DMS53 (cell line): ENCODE results near the gene DDX42.
A peak's percentile ranks its signal among the peaks of the same experiment; 100 is the strongest.

Experiments
- DNase-seq: peaks from one replicate; lab custom pipeline; 2025; lab: John Stamatoyannopoulos, UW

DDX42 gene, protein sequence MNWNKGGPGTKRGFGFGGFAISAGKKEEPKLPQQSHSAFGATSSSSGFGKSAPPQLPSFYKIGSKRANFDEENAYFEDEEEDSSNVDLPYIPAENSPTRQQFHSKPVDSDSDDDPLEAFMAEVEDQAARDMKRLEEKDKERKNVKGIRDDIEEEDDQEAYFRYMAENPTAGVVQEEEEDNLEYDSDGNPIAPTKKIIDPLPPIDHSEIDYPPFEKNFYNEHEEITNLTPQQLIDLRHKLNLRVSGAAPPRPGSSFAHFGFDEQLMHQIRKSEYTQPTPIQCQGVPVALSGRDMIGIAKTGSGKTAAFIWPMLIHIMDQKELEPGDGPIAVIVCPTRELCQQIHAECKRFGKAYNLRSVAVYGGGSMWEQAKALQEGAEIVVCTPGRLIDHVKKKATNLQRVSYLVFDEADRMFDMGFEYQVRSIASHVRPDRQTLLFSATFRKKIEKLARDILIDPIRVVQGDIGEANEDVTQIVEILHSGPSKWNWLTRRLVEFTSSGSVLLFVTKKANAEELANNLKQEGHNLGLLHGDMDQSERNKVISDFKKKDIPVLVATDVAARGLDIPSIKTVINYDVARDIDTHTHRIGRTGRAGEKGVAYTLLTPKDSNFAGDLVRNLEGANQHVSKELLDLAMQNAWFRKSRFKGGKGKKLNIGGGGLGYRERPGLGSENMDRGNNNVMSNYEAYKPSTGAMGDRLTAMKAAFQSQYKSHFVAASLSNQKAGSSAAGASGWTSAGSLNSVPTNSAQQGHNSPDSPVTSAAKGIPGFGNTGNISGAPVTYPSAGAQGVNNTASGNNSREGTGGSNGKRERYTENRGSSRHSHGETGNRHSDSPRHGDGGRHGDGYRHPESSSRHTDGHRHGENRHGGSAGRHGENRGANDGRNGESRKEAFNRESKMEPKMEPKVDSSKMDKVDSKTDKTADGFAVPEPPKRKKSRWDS

DNA sequence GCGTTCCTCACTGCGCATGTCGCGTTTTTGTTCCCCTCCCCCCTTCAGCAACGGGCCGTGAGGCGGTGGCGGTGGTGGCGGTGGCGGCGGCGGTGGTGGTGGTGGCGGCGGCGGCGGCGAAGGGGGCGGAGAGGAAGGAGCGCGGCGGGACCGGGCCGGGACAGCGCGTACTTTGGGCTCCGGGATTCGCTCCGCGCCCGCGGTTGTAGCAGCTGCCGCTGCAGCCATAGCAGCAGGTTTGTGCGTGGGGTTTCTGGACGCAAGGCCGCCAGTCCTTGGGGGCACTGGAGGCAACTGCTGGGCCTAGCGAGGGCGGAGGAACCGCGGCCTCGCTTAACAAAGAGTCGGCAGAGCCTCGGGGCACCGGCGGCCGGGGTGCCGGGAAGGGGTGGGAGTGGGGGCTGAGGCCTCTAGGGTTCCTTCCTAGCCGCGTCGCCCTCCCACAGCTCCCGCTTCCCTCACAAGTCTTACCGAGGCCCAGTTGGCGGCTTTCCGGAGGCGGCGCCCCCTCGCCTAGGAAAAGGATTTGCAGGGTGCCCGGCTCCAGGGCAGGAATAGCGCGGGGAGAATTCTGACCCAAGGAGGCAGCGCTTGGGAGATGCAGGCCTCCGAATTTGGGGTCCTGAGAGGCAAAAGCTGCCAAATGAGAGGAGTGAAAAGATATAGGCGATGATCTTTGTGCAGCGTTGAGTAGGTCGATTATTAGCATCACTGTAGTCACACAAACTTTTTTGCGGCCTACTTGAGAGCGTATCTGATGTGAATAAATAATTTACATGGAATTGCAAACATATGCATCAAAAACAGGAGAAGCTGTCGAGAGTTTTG, at the start of gene DDX42:
Gene DDX42 (plus strand): TSS at position 30 of the 828 bp plus-strand sequence. CDS start 12,880 bp downstream, outside the sequence.
- peak; percentile 71 for DNase-seq

DNA sequence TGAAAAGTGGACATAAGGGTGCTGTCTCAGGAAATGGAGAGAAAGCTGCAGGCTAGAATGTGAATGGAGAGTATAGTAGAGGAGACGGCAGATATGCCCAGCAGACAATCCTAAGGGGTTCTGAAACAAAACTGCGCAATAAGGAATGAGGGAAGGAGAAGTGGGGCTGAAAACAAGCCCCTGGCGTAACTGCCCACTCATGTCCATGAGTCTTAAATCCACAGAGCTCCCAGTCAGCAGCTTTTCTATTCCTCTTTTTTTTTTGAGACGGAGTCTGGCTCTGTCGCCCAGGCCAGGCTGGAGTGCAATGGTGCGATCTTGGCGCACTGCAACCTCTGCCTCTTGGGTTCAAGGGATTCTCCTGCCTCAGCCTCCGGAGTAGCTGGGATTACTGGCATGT, 38.3 kb upstream of the DDX42 start:
- DNase-seq, result no peak

DNA sequence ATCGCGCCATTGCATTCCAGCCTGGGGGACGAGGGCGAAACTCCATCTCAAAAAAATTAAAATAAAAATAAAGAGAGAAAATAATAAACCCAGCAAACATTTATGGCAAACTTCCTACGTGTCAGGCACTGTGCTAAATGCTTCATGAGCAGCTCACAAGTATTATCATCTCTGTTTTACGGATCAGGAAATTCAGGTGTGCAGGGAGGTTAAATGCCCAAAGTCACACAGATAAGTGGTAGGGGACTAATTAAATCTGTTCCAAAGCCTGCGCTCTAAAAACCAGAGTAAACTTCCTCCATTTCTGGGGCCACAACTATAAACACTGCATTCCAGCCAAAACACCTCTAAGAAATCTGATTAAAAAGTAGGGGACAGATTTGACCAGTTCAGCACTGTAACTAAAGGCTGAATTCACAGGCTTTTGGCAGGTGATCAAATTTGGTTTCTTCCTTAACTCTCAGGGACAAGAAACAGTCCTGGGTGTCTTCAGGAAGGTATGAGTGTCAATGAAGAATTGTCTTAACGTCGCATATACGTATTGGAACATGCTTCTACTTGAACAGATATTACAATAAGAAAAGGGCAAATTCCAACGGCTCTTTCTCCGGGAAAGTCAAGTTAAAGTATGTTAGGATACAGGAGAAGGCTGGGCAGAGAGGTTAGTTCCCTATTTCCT, 33.4 kb upstream of the DDX42 start:
- peak; percentile 33 for DNase-seq

- no peak for DNase-seq
Observed at GRCh38 chr17:63741143-63741407, 32.9 kb upstream of the DDX42 start.

GRCh38 chr17:63741408-63742173, 32.4 kb upstream of the DDX42 start, which contains the start of gene STRADA:
Gene STRADA, minus strand, starts transcription at chr17:63741799. Its CDS starts 13,430 bp downstream, at chr17:63728369.
- peak; percentile 98 for DNase-seq

DNA sequence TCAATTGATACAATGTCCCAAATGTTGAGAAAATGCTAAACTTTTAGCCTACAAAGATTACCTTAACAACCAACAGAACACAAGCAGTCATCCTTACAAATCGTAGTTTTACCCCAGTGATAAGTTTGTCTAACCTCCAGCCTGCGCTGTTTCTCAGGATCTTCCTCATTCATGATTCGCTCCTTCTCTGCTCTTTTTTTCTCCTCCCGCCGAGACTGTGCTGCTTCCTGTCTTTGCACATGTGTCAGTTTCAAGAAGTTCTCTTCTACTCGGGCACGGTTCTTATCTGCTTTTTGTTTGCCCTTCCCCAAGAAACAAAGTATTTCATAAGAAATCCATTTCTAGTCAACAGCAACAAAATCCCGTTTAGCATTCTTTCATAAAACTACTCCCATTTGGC, 22.2 kb upstream of the DDX42 start:
- no peak for DNase-seq

DNA sequence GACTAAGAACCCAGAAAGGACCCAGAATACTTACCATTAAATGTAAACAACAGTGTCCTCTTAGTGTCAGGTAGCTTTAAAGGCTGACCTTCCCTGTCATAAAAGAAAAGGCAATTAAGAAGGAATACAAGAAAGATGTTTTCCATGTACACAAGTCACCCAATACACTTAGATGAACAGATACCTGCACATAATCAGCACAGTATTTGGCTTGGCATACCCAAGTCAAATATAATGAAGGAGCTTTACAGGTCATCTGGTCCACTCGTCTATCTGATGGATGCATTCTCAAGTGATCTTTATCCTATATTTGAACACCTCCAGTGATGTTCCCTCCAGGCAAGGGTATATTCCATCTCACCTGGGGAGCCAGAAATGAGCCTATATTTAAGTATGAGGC, 21.3 kb upstream of the DDX42 start:
- DNase-seq, result no peak

- no peak for DNase-seq
Observed at GRCh38 chr17:63753215-63753614, 20.8 kb upstream of the DDX42 start.

DNA sequence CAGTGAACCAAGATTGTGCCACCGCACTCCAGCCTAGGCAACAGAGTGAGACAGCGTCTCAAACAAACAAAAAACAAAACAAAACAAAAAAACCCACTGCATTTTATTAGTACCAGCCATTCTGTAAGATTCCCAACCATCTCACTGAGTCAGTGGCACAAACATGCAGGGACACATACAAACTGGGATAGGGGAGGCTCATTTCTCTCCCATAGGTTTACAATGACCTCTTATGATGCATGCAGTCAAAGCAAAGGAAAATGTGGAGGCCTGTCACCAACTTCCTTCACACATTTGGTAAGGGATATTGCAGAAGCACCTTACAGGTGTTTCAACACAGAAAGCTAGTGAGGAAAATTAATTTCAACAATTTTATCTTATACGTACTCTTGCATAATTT, 19.9 kb upstream of the DDX42 start:
- DNase-seq, result no peak

DNA sequence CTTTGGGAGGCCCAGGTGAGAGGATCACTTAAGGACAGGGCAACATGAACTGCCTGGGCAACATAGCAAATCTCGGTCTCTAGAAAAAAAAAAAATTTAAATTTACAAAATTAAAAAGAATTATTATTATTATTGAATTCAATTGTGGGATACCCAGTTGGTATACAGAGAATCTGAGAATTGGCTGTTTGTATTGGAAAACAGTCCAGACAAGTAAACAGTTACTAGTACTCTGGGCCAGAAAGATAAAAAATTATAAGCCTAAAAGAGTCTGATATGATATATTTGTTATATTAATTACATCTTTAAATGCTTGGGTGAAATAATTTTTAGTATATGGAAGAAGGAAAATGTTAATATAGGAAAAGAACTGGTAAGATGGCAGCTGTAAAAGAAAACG, 15.5 kb upstream of the DDX42 start:
- DNase-seq, result no peak

- no peak for DNase-seq
Observed at GRCh38 chr17:63760771-63761539, 13.0 kb upstream of the DDX42 start.

GRCh38 chr17:63762161-63763078, 11.6 kb upstream of the DDX42 start:
- DNase-seq, result no peak

DNA sequence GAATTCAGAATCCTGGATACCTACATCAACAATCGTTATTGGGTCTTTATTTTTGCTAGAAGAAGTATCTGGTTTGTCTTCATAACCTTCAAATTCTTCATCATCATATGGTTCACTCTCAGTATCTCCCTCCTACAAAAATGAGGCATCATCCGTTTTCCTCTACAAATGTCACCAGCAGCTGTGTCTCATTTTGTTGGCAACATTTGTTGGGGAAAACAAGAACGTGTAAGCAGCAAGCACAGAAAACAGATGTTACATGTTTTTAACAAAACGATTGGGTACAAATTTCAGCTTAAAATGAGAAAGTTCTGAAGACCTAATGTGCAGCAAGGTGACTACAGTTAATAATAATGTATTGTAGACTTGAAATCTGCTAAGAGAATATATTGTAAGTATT, 9.3 kb upstream of the DDX42 start:
- no peak for DNase-seq

DNA sequence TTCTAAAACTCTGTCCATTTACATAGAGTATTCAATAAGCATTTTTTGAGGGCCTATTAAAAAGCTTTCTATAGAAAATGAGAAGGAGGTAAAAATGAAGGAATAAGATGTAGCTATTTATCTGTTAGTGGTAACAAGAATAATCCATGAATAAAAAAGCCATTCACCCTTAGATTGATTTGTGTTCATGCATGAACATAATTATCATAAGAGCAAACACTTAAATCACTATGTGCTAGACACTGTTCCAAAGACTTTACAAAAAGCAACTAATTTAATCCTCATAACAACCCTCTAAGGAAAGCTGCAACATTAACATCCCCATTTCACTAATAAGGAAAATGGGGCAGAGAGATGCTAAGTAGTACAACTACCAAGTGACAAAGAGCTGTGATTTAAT, 7.2 kb upstream of the DDX42 start:
- DNase-seq, result no peak

- no peak for DNase-seq
Observed at GRCh38 chr17:63768433-63768832, 5.5 kb upstream of the DDX42 start.

GRCh38 chr17:63772801-63773271, 1.1 kb upstream of the DDX42 start:
- no peak for DNase-seq

GRCh38 chr17:63773272-63774140, 464 bp upstream of the DDX42 start, which contains the start of gene CCDC47:
Gene CCDC47, minus strand, starts transcription at chr17:63773597. Its CDS starts 7,422 bp downstream, at chr17:63766175.
- DNase-seq, result peak; percentile 99

DNA sequence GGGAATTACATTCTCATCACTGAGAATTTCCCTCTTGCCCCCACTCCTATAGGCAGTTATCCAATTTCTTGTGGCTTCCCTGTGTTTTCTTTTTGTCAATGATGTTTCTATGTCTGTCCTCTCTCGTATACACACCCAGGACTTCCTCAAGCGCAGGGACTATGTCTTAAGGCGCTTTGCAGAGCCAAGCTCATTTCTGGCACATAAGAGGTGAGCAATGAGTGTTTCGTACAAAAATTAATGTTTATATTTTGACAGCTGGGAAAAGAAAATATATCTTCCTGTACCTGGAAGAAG, 947 bp downstream of the DDX42 start:
- peak; percentile 6 for DNase-seq
